VCaP (cell line): ENCODE data around the gene MACF1.

Source experiments
- H3K27ac ChIP-seq: fragments of 450-650 bp; 2 replicates; pipeline ENCODE4 v1.5.1; 2017
- CTCF ChIP-seq: fragments of 450-650 bp; conservative IDR thresholded peaks from 2 replicates; pipeline ENCODE4 v1.5.1; 2017; ENCODE audit warnings: mild to moderate bottlenecking, moderate library complexity

The MACF1 gene

GRCh38 chr1:39173119-39173994 is 31.1 kb upstream of the MACF1 start:
- no peak for TF ChIP-seq CTCF
- no peak overlapping the region for H3K27ac ChIP-seq

GRCh38 chr1:39173995-39174380 is 30.5 kb upstream of the MACF1 start:
- H3K27ac ChIP-seq: no peak overlapping the region
- no peak for TF ChIP-seq CTCF

- no peak for TF ChIP-seq CTCF
- H3K27ac ChIP-seq: no peak overlapping the region
These were observed 30.0 kb upstream of the MACF1 start for GRCh38 chr1:39174390-39175081.

GRCh38 chr1:39177706-39178105 is 26.8 kb upstream of the MACF1 start:
- peak overlapping the region; percentile 82; the same call in 1 of the 2 replicates for H3K27ac ChIP-seq
- TF ChIP-seq CTCF: no peak

GRCh38 chr1:39178541-39179431 is 25.7 kb upstream of the MACF1 start:
- peak overlapping the region; percentile 82 for H3K27ac ChIP-seq
- no peak for TF ChIP-seq CTCF

GRCh38 chr1:39181311-39181710 is 23.2 kb upstream of the MACF1 start:
- TF ChIP-seq CTCF: no peak
- no peak overlapping the region for H3K27ac ChIP-seq

- no peak for TF ChIP-seq CTCF
- no peak overlapping the region for H3K27ac ChIP-seq
These were observed 21.7 kb upstream of the MACF1 start for GRCh38 chr1:39182804-39183203.
